K562 (cell line): Measurements from ENCODE around the gene SLC25A45. TPM values are rescaled to one million over a fixed set of nuclear protein-coding genes. Genes with fewer than 3 reads are reported as not detected.

Experiments used
- CREB3L1 ChIP-seq: fragments of 450-650 bp; IDR thresholded peaks from 2 replicates; pipeline ENCODE4 v1.6.1; 2014; ENCODE audit warnings: low read depth, mild to moderate bottlenecking, moderate library complexity, borderline replicate concordance
- DIDO1 ChIP-seq: fragments of 450-650 bp; IDR thresholded peaks from 2 replicates; pipeline ENCODE4 v1.6.1; 2016; ENCODE audit warnings: low read depth, missing biosample characterization, missing genetic modification characterization
- E2F3 ChIP-seq: fragments of 250-450 bp; sonication (Bioruptor Pico); IDR thresholded peaks from 2 replicates; pipeline ENCODE4 v1.4.0; 2020; ENCODE audit warnings: mild to moderate bottlenecking
- PKNOX1 ChIP-seq: fragments of 450-650 bp; IDR thresholded peaks from 2 replicates; pipeline ENCODE4 v1.6.1; 2016
- RBM14 ChIP-seq: fragments of 200-400 bp; formaldehyde crosslinking; IDR thresholded peaks from 2 replicates; pipeline ENCODE4 v1.6.1; 2018; ENCODE audit warnings: low read depth, mild to moderate bottlenecking, low read length, moderate library complexity, borderline replicate concordance; ENCODE audit not compliant: insufficient read depth
- SMAD1 ChIP-seq: fragments of 150-350 bp; IDR thresholded peaks from 2 replicates; pipeline ENCODE4 v1.6.1; 2014; ENCODE audit warnings: low read length, low read depth; ENCODE audit not compliant: partially characterized antibody
- ZNF274 ChIP-seq: IDR thresholded peaks from 2 replicates; pipeline ENCODE4 v1.6.1; 2011; ENCODE audit warnings: low read depth, mild to moderate bottlenecking, low read length, moderate library complexity, borderline replicate concordance
- ZNF561 ChIP-seq: fragments of 450-650 bp; formaldehyde crosslinking; conservative IDR thresholded peaks from 2 replicates; pipeline ENCODE4 v1.4.0; 2020; ENCODE audit warnings: mild to moderate bottlenecking, moderate library complexity
- ZNF644 ChIP-seq: fragments of 200-800 bp; sonication (Bioruptor generic); IDR thresholded peaks from 2 replicates; pipeline ENCODE4 v1.6.1; 2016; ENCODE audit warnings: low read depth, missing genetic modification characterization, missing compliant biosample characterization
- ZNF778 ChIP-seq: fragments of 450-650 bp; formaldehyde crosslinking; IDR thresholded peaks from 2 replicates; pipeline ENCODE4 v1.4.0; 2020; ENCODE audit warnings: mild to moderate bottlenecking, moderate library complexity
- polyA plus RNA-seq, 8 experiments: library from polyadenylated mRNA; depleted of rRNA in 4 of 8; stranded (reverse) in 5 of 8; unstranded in 3 of 8; fragments of >200 nt; fragmentation: Nextera tagmentation in 2 of 8; fragmentation: Illumina TruSeq in 1 of 8; extraction: Ambion mirVana in 2 of 8; extraction: Trizol in 1 of 8; gene quantifications; 2 replicates each; pipeline versions ENCODE4 v1.2.1 to v1.2.3, GENCODE V29; 2011 to 2014; ENCODE audit warnings: inconsistent platforms in 1 of 8, missing spikeins in 1 of 8
- total RNA-seq, 7 experiments: library from RNA; depleted of rRNA in 6 of 7; stranded (reverse); fragments of >200 nt in 6 of 7; fragmentation: Illumina TruSeq in 2 of 7; extraction: Trizol in 2 of 7; gene quantifications; 2 replicates each; pipeline versions ENCODE4 v1.2.1 to v1.2.3, GENCODE V29; 2011 to 2021; ENCODE audit warnings: low replicate concordance in 1 of 7
- TF ChIP-seq, protein P1 (sequence below): fragments of 250-450 bp; sonication (Bioruptor Pico); IDR thresholded peaks from 2 replicates; pipeline ENCODE4 v1.9.0; 2021; ENCODE audit warnings: mild to moderate bottlenecking, inconsistent platforms
- TF ChIP-seq, protein P2 (sequence below): sonication (generic); formaldehyde crosslinking; IDR thresholded peaks from 2 replicates; pipeline ENCODE4 v1.8.0; 2022; ENCODE audit warnings: mild to moderate bottlenecking, missing genetic modification reagents
- TF ChIP-seq, protein P3 (sequence below): IDR thresholded peaks from 2 replicates; pipeline ENCODE4 v1.6.1; 2011; ENCODE audit warnings: borderline replicate concordance, low read depth, mild to moderate bottlenecking, moderate library complexity, low read length; ENCODE audit not compliant: insufficient read depth, poor library complexity, severe bottlenecking

SLC25A45 gene
- total and polyA plus RNA-seq, 9 of the 15 experiments (the other 6 are each of a cell fraction or from before 2014, with no cell fraction given) = 0.15 to 2.3 (median 0.68) TPM

DNA sequence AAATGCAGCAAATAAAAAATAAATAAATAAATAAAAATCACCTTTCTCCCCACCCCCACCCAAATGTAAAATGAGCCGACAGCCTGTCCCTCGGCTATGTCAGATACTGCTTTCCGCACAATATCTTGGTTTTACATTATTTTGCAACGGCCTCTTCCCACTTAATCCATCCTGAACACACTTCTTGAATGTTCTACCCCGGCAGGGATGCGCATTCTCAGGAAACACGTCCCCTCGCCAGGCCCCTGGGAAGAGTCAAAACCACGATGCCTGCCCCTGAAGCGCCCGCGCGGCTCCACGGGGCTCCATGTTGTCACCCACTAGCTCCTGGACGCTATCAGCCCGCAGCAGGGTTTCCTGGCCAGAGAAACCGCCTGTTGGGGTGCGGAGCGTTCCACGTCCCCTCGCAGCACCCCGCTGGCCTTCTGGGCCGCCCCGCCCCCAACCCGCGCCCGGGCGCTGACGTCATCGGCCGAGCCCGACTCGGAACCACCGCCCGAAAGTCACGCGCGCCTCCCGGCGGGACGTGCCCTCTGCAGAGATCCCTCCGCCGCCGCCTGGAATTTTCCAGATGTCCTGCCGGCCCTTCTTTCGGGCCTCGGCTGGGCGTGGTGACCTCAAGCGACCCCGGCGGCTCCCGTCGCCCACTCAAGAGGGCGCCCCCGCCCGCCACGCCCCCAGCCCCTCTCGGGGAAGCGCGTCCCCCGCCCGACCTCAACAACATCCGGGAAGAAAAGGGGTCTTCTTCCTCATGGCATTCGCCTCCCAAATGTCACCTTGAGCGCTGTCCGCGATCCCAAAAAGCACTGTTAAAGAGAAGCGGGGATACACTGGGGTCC lies 39.6 kb upstream of the SLC25A45 start (continued):
- TF ChIP-seq, protein P1, sequence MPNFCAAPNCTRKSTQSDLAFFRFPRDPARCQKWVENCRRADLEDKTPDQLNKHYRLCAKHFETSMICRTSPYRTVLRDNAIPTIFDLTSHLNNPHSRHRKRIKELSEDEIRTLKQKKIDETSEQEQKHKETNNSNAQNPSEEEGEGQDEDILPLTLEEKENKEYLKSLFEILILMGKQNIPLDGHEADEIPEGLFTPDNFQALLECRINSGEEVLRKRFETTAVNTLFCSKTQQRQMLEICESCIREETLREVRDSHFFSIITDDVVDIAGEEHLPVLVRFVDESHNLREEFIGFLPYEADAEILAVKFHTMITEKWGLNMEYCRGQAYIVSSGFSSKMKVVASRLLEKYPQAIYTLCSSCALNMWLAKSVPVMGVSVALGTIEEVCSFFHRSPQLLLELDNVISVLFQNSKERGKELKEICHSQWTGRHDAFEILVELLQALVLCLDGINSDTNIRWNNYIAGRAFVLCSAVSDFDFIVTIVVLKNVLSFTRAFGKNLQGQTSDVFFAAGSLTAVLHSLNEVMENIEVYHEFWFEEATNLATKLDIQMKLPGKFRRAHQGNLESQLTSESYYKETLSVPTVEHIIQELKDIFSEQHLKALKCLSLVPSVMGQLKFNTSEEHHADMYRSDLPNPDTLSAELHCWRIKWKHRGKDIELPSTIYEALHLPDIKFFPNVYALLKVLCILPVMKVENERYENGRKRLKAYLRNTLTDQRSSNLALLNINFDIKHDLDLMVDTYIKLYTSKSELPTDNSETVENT (CRISPR knock-in tag) = peak; percentile 72; the same call in 1 of the 2 replicates
- TF ChIP-seq RBM14 (no peak), PKNOX1 (no peak), SMAD1 (peak; percentile 54), ZNF644 (peak; percentile 26; the same call in 1 of the 2 replicates), ZNF561 (no peak), E2F3 (CRISPR knock-in tag) (peak; percentile 77), CREB3L1 (peak; percentile 91), ZNF274 (no peak), ZNF778 (CRISPR knock-in tag) (no peak), DIDO1 (no peak)
- TF ChIP-seq, protein P2, sequence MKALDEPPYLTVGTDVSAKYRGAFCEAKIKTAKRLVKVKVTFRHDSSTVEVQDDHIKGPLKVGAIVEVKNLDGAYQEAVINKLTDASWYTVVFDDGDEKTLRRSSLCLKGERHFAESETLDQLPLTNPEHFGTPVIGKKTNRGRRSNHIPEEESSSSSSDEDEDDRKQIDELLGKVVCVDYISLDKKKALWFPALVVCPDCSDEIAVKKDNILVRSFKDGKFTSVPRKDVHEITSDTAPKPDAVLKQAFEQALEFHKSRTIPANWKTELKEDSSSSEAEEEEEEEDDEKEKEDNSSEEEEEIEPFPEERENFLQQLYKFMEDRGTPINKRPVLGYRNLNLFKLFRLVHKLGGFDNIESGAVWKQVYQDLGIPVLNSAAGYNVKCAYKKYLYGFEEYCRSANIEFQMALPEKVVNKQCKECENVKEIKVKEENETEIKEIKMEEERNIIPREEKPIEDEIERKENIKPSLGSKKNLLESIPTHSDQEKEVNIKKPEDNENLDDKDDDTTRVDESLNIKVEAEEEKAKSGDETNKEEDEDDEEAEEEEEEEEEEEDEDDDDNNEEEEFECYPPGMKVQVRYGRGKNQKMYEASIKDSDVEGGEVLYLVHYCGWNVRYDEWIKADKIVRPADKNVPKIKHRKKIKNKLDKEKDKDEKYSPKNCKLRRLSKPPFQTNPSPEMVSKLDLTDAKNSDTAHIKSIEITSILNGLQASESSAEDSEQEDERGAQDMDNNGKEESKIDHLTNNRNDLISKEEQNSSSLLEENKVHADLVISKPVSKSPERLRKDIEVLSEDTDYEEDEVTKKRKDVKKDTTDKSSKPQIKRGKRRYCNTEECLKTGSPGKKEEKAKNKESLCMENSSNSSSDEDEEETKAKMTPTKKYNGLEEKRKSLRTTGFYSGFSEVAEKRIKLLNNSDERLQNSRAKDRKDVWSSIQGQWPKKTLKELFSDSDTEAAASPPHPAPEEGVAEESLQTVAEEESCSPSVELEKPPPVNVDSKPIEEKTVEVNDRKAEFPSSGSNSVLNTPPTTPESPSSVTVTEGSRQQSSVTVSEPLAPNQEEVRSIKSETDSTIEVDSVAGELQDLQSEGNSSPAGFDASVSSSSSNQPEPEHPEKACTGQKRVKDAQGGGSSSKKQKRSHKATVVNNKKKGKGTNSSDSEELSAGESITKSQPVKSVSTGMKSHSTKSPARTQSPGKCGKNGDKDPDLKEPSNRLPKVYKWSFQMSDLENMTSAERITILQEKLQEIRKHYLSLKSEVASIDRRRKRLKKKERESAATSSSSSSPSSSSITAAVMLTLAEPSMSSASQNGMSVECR (CRISPR knock-in tag) = no peak
- TF ChIP-seq, protein P3, sequence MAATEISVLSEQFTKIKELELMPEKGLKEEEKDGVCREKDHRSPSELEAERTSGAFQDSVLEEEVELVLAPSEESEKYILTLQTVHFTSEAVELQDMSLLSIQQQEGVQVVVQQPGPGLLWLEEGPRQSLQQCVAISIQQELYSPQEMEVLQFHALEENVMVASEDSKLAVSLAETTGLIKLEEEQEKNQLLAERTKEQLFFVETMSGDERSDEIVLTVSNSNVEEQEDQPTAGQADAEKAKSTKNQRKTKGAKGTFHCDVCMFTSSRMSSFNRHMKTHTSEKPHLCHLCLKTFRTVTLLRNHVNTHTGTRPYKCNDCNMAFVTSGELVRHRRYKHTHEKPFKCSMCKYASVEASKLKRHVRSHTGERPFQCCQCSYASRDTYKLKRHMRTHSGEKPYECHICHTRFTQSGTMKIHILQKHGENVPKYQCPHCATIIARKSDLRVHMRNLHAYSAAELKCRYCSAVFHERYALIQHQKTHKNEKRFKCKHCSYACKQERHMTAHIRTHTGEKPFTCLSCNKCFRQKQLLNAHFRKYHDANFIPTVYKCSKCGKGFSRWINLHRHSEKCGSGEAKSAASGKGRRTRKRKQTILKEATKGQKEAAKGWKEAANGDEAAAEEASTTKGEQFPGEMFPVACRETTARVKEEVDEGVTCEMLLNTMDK = peak; percentile 51
